Caco-2 (cell line): ENCODE results near the gene ARHGEF9. TPM values are rescaled to one million over a fixed set of nuclear protein-coding genes. Genes with fewer than 3 reads are reported as not detected.

Experiments used
- BruUV-seq: library from RNA; stranded (reverse); fragments of 400-500 nt; replicated peaks from 2 replicates; lab custom pipeline; 2021; lab: Mats Ljungman, UMichigan
- CTCF ChIA-PET: fragments of 300-600 bp; sonication (Branson Sonifier 250); formaldehyde crosslinking; loops from one replicate; lab custom pipeline; 2022; ENCODE audit warnings: antibody characterized with exemption; lab: Charles Lee
- POLR2A ChIA-PET: fragments of 300-600 bp; sonication (Branson Sonifier 250); formaldehyde crosslinking; loops from one replicate; lab custom pipeline; 2022; ENCODE audit warnings: antibody characterized with exemption; lab: Charles Lee
- DNase-seq, 2 experiments: peaks; one replicate each; pipeline versions ENCODE4 v3.0.0 to v3.0.0-alpha.2; 2020 to 2022
- H3K27me3 ChIP-seq: replicated peaks from 2 replicates; pipeline ENCODE4 v1.6.0; 2011; ENCODE audit warnings: low read length; ENCODE audit not compliant: control insufficient read depth, insufficient read depth
- H3K36me3 ChIP-seq: 2 replicates; pipeline ENCODE4 v1.5.1; 2011; ENCODE audit warnings: low read length; ENCODE audit not compliant: control insufficient read depth, insufficient read depth
- H3K4me1 ChIP-seq: fragments of 250-450 bp; sonication (Bioruptor Pico); 2 replicates; pipeline ENCODE4 v1.5.1; 2020; ENCODE audit warnings: mild to moderate bottlenecking
- H3K4me3 ChIP-seq: 2 replicates; pipeline ENCODE4 v1.5.1; 2011; ENCODE audit warnings: low read depth, mild to moderate bottlenecking, control low read depth, low read length
- H3K9me3 ChIP-seq: fragments of 250-450 bp; sonication (Bioruptor Pico); 2 replicates; pipeline ENCODE4 v1.5.1; 2020; ENCODE audit warnings: mild to moderate bottlenecking, moderate library complexity
- H3K27ac Mint-ChIP-seq: one replicate; pipeline ENCODE4 v1.8.0; 2022; ENCODE audit warnings: mixed read lengths; ENCODE audit not compliant: unreplicated experiment
- H3K27me3 Mint-ChIP-seq: one replicate; pipeline ENCODE4 v1.8.0; 2022; ENCODE audit warnings: mixed read lengths; ENCODE audit not compliant: insufficient read depth, unreplicated experiment
- H3K36me3 Mint-ChIP-seq: one replicate; pipeline ENCODE4 v1.8.0; 2022; ENCODE audit warnings: mild to moderate bottlenecking, mixed read lengths; ENCODE audit not compliant: insufficient read depth, unreplicated experiment
- H3K4me1 Mint-ChIP-seq: one replicate; pipeline ENCODE4 v1.8.0; 2022; ENCODE audit warnings: low read depth, mixed read lengths; ENCODE audit not compliant: unreplicated experiment
- H3K4me3 Mint-ChIP-seq: one replicate; pipeline ENCODE4 v1.8.0; 2022; ENCODE audit warnings: mild to moderate bottlenecking, moderate library complexity, mixed read lengths; ENCODE audit not compliant: unreplicated experiment
- H3K9me3 Mint-ChIP-seq: one replicate; pipeline ENCODE4 v1.8.0; 2022; ENCODE audit warnings: mixed read lengths; ENCODE audit not compliant: unreplicated experiment
- CTCF ChIP-seq, 2 experiments: fragments of 200-600 bp in 1 of 2; IDR thresholded peaks; 1 replicate in 1 of 2; 2 replicates in 1 of 2; pipeline versions ENCODE4 v1.5.1 to v1.8.0; 2011 to 2022; ENCODE audit warnings: antibody characterized with exemption in 1 of 2, control low read depth in 1 of 2, inconsistent platforms in 1 of 2, low read depth in 1 of 2, low read length in 1 of 2, mild to moderate bottlenecking in 1 of 2, moderate library complexity in 1 of 2; ENCODE audit not compliant: insufficient read depth in 1 of 2, severe bottlenecking in 1 of 2, unreplicated experiment in 1 of 2
- intact Hi-C: fragments of 100-400 bp; cut with micrococcal nuclease; formaldehyde crosslinking; loops from one replicate; pipeline ENCODE4 v1.10.0; 2022; ENCODE audit not compliant: unreplicated experiment
- total RNA-seq: library from RNA; stranded (reverse); gene quantifications from 2 replicates; pipeline ENCODE4 v1.2.3, GENCODE V29; 2022

ARHGEF9 gene
- total RNA-seq, 1 experiment from 2014 or later: 9.8 TPM

GRCh38 chrX:63686878-63687714 lies 97.9 kb downstream of the ARHGEF9 start:
- Histone ChIP-seq H3K27me3 (no peaks in the 10 kb centered on the region), H3K4me1 (no peaks in the 10 kb centered on the region), H3K9me3 (no peaks in the 10 kb centered on the region), H3K4me3 (no peak overlapping the region), H3K36me3 (no peaks in the 10 kb centered on the region)
- Mint-ChIP-seq H3K27me3 (no peaks in the 10 kb centered on the region), H3K36me3 (no peaks in the 10 kb centered on the region), H3K4me3 (no peak overlapping the region), H3K27ac (no peak overlapping the region), H3K9me3 (no peaks in the 10 kb centered on the region), H3K4me1 (no peaks in the 10 kb centered on the region)
- POLR2A ChIA-PET: no interaction called here
- intact Hi-C loops: loop anchor here (1.0 to 2.0 kb wide), 2 partner anchors 180 to 412 kb away; no protein-coding TSS in a partner anchor
- CTCF ChIA-PET: interaction anchor here (0.6 to 1.3 kb wide), 3 partner anchors 176 to 182 kb away, joined by 3 to 4 read pairs (median 3); no protein-coding TSS in a partner anchor
- DNase-seq: peak; percentile 18 to 28
- no TSS peak for BruUV-seq
- TF ChIP-seq CTCF (IDR thresholded peaks at IDR 0.05; ENCODE audit: insufficient read depth in 1 of 2, low read depth in 1 of 2, low read length in 1 of 2, severe bottlenecking in 1 of 2, unreplicated experiment in 1 of 2): peak; percentile 47 to 56

- BruUV-seq: no TSS peak
- H3K4me1 ChIP-seq: no peaks in the 10 kb centered on the region
- no peak for DNase-seq
- Mint-ChIP-seq H3K9me3 (peaks cover 10% of the 10 kb centered on the region), H3K4me3 (no peak overlapping the region), H3K27ac (no peak overlapping the region), H3K27me3 (no peaks in the 10 kb centered on the region), H3K4me1 (no peaks in the 10 kb centered on the region), H3K36me3 (no peaks in the 10 kb centered on the region)
- H3K4me3 ChIP-seq: no peak overlapping the region
- H3K36me3 ChIP-seq: no peaks in the 10 kb centered on the region
- no peak for TF ChIP-seq CTCF (IDR thresholded peaks at IDR 0.05; ENCODE audit: insufficient read depth in 1 of 2, low read depth in 1 of 2, low read length in 1 of 2, severe bottlenecking in 1 of 2, unreplicated experiment in 1 of 2)
- intact Hi-C loops: no loop called here
- no peaks in the 10 kb centered on the region for H3K9me3 ChIP-seq
- ChIA-PET POLR2A (no interaction called here), CTCF (no interaction called here)
- no peaks in the 10 kb centered on the region for H3K27me3 ChIP-seq
Measured at GRCh38 chrX:63680423-63680822, 104.6 kb downstream of the ARHGEF9 start.

GRCh38 chrX:63679432-63679831 lies 105.6 kb downstream of the ARHGEF9 start:
- no peak for TF ChIP-seq CTCF (IDR thresholded peaks at IDR 0.05; ENCODE audit: insufficient read depth in 1 of 2, low read depth in 1 of 2, low read length in 1 of 2, severe bottlenecking in 1 of 2, unreplicated experiment in 1 of 2)
- Histone ChIP-seq H3K4me3 (no peak overlapping the region), H3K4me1 (no peaks in the 10 kb centered on the region), H3K27me3 (no peaks in the 10 kb centered on the region), H3K36me3 (no peaks in the 10 kb centered on the region), H3K9me3 (no peaks in the 10 kb centered on the region)
- DNase-seq: no peak
- ChIA-PET POLR2A (no interaction called here), CTCF (no interaction called here)
- Mint-ChIP-seq H3K27me3 (no peaks in the 10 kb centered on the region), H3K4me1 (no peaks in the 10 kb centered on the region), H3K27ac (no peak overlapping the region), H3K9me3 (peaks cover 10% of the 10 kb centered on the region), H3K4me3 (no peak overlapping the region), H3K36me3 (no peaks in the 10 kb centered on the region)
- BruUV-seq: no TSS peak
- intact Hi-C loops: no loop called here
